Adrenal gland (tissue), 5 donors: Measurements from ENCODE around the gene DTX3L.

Experiments used
- CTCF ChIP-seq, 6 experiments: fragments of 450-650 bp in 4 of 6; fragments of 200-600 bp in 2 of 6; sonication (generic) in 1 of 6; IDR thresholded peaks; 1 replicate in 5 of 6; 2 replicates in 1 of 6; pipeline versions ENCODE4 v1.5.1 to v1.8.0; 2016 to 2021; ENCODE audit warnings: antibody characterized with exemption in 6 of 6, mild to moderate bottlenecking in 2 of 6, moderate library complexity in 1 of 6
- POLR2A ChIP-seq, 2 donors: fragments of 450-650 bp; IDR thresholded peaks; one replicate each; pipeline ENCODE4 v1.6.1; 2017; ENCODE audit warnings: antibody characterized with exemption in 2 of 2, mild to moderate bottlenecking in 2 of 2, moderate library complexity in 1 of 2
- donor health status: DM: no; HTN: no; CAD: no.

DNA sequence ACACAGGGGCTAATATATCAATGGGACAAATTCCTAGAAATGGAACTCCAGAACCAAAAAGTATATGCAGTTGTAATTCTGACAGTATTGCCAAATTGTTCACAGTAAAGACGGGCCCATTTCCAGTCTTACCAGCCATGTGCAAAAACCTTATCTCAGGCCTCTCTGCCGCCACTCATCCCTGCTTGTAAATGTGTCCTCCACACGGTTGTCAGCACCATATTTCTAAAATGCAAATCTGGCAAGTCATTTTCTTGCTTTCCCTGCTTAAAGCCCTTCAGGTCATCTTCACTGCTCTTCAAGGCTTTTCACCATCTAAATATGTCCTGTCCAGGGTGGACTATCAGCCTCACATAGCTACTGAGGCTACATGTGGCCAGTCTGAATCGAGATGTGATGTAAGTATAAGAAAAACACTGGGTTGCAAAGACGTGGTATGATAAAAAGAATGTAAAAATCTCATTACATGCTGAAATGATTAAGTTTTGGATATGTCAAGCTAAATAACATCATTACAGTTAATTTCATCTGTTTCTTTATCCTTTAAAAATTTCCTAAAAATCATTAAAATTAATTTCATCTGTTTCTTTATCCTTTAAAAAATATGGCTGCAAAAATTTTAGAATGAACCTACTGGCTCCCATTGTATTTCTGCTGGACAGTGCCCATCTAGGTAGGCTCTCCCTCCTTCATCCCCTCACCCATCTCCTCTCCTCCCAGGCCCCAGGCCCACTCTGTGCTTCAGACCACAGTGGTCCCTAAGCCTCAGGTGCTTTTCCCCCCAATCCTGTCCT, 1.0 kb upstream of the DTX3L start:
- no peak for TF ChIP-seq CTCF (IDR thresholded peaks at IDR 0.05)
- no peak for TF ChIP-seq POLR2A (IDR thresholded peaks at IDR 0.05)
